ENCODE measurements around the gene TCEA3.

- TF ChIP-seq POLR2A (IDR thresholded peaks at IDR 0.05) = no peak
- no peak for TF ChIP-seq CTCF (IDR thresholded peaks at IDR 0.05 in 4 of 5, conservative IDR thresholded peaks at IDR 0.05 in 1 of 5)
These were observed 40.8 kb downstream of the TCEA3 start for GRCh38 chr1:23383577-23384311.

Measured in gastrocnemius medialis (tissue), 4 donors.